C4-2B (cell line): Measurements from ENCODE around the gene RRP12.

Experiments used
- ZFX ChIP-seq: fragments of 450-650 bp; IDR thresholded peaks from 2 replicates; pipeline ENCODE4 v1.6.1; 2017
- TF ChIP-seq, protein P1 (sequence below): fragments of 450-650 bp; conservative IDR thresholded peaks from 2 replicates; pipeline ENCODE4 v1.5.1; 2017; ENCODE audit warnings: mild to moderate bottlenecking

DNA sequence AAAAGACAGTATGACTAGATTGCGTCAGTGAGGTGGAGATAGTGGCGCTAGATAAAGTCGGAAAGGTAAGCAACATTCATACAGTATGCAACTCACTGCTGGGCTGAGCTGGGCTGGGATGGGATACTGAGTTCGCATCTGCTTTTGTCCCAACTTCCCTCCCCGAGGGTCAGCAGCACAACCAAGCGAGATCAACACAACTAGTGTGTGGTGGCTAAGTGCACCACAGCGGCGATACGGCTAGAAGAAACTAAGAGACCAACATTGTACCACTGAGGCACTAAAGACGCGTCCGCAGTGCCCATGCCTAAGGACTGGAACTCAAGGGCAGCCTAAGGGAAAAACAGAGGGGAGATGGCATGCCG, 44.2 kb upstream of the RRP12 start:
- TF ChIP-seq, protein P1, sequence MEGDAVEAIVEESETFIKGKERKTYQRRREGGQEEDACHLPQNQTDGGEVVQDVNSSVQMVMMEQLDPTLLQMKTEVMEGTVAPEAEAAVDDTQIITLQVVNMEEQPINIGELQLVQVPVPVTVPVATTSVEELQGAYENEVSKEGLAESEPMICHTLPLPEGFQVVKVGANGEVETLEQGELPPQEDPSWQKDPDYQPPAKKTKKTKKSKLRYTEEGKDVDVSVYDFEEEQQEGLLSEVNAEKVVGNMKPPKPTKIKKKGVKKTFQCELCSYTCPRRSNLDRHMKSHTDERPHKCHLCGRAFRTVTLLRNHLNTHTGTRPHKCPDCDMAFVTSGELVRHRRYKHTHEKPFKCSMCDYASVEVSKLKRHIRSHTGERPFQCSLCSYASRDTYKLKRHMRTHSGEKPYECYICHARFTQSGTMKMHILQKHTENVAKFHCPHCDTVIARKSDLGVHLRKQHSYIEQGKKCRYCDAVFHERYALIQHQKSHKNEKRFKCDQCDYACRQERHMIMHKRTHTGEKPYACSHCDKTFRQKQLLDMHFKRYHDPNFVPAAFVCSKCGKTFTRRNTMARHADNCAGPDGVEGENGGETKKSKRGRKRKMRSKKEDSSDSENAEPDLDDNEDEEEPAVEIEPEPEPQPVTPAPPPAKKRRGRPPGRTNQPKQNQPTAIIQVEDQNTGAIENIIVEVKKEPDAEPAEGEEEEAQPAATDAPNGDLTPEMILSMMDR: no peak
- TF ChIP-seq ZFX: no peak
